Choroid plexus epithelial cell (primary cell): ENCODE results near the gene ERLEC1.
"Not testable (repeated sequence)": the region's sequence is repeated elsewhere in the genome, so short reads cannot be mapped to it uniquely, and the experiment has no call there.

Source experiments
- DNase-seq: peaks from one replicate; pipeline ENCODE4 v3.0.0-alpha.2; 2010; ENCODE audit warnings: low read depth
- H3K4me3 ChIP-seq: 2 replicates; pipeline ENCODE4 v1.5.1; 2011; ENCODE audit warnings: low read depth, mild to moderate bottlenecking, control low read depth, low read length, moderate library complexity
- TF ChIP-seq, protein P1 (sequence below): conservative IDR thresholded peaks from 2 replicates; pipeline ENCODE4 v1.5.1; 2011; ENCODE audit warnings: low read depth, mild to moderate bottlenecking, control low read depth, inconsistent platforms, low read length, moderate library complexity

The ERLEC1 gene

DNA sequence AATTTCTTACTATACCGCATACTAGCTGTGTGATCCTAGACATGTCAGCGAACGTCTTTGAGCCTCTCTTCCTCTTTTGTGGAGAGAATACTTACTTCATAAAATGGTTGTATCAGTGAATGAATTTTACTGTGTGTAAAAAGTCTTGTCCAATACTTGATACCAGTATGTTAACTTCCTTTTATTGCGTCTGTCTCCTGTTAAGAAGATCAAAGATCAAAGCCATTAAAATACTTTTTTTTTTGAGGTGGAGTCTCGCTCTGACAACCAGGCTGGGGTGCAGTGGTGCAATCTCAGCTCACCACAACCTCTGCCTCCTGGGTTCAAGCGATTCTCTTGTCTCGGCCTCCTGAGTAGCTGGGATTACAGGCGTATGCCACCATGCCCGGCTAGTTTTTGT, 33.2 kb downstream of the ERLEC1 start:
- TF ChIP-seq, protein P1, sequence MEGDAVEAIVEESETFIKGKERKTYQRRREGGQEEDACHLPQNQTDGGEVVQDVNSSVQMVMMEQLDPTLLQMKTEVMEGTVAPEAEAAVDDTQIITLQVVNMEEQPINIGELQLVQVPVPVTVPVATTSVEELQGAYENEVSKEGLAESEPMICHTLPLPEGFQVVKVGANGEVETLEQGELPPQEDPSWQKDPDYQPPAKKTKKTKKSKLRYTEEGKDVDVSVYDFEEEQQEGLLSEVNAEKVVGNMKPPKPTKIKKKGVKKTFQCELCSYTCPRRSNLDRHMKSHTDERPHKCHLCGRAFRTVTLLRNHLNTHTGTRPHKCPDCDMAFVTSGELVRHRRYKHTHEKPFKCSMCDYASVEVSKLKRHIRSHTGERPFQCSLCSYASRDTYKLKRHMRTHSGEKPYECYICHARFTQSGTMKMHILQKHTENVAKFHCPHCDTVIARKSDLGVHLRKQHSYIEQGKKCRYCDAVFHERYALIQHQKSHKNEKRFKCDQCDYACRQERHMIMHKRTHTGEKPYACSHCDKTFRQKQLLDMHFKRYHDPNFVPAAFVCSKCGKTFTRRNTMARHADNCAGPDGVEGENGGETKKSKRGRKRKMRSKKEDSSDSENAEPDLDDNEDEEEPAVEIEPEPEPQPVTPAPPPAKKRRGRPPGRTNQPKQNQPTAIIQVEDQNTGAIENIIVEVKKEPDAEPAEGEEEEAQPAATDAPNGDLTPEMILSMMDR = no peak
- no peak overlapping the region for H3K4me3 ChIP-seq
- DNase-seq = no peak

DNA sequence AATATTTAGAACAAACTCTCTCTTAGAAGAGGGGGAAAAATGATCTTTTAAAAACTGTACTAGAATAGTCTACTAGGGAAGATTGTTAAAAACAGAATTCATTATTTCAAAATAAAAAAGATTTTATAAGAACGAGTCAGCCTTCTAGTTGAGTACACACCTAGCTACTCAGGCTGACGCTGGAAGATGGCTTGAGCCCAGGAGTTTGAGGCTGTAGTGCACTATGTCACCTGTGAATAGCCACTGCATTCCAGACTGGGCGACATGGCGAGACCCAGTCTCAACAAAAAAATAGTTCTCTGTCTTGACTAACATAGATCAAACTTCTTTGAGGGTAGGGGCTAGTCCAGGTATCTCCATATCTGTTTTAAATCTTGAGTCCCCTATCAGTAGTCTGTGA, 33.9 kb downstream of the ERLEC1 start:
- DNase-seq = no peak
- no peak overlapping the region for H3K4me3 ChIP-seq
- TF ChIP-seq, protein P1 = no peak

DNA sequence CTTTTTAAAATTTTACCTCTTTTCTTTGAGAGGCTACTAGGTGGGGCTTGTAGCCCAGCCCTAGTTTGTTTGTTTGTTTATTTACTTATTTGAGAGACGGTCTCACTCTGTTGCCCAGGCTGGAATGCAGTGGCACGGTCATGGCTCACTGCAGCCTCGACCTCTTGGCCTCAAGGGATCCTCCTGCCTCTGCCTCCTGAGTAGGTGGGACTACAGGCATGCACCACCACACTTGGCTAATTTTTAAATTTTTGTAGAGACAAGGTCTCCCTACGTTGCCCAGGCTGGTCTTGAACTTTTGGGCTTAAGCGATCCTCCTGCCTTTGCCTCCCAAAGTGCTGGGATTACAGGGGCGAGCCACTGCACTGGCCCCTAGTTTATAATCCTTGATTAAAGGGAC, 35.0 kb downstream of the ERLEC1 start:
- no peak overlapping the region for H3K4me3 ChIP-seq
- TF ChIP-seq, protein P1 = no peak
- DNase-seq = no peak

DNA sequence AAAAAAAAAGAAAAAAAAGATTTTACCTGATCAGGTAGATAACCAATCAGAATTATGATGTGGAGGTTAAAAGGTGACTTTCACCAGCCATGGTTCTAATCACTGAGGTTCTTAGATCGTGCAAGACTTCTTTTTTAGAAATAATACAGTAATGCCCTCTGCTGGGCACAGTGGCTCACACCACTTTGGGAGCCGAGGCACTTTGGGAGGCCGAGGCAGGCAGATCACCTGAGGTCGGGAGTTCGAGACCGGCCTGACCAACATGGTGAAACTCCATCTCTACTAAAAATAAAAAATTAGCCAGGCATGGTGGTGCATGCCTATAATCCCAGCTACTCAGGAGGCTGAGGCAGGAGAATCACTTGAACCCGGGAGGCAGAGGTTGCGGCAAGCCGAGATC, 36.8 kb downstream of the ERLEC1 start:
- TF ChIP-seq, protein P1 = peak; percentile 23
- DNase-seq, H3K4me3 ChIP-seq: not testable (repeated sequence)

DNA sequence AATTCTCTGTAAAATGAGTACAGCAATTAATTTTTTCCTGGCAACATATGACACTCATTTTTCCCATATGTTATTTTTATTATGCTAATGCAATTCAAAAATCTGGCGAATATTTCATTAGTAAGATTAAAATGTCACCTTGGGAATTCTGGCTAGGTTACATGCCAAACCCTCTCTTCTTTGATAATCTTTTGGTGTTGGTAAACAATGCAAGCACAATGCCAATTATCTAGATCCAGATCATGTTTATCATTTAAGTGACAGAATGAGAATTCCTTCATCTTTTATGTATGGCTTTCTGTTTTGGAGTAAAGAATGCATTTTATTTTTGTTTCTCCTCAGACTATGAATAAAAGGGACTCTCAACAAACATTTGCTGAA, 39.2 kb downstream of the ERLEC1 start:
- TF ChIP-seq, protein P1 = no peak
- H3K4me3 ChIP-seq = no peak overlapping the region
- DNase-seq = no peak

DNA sequence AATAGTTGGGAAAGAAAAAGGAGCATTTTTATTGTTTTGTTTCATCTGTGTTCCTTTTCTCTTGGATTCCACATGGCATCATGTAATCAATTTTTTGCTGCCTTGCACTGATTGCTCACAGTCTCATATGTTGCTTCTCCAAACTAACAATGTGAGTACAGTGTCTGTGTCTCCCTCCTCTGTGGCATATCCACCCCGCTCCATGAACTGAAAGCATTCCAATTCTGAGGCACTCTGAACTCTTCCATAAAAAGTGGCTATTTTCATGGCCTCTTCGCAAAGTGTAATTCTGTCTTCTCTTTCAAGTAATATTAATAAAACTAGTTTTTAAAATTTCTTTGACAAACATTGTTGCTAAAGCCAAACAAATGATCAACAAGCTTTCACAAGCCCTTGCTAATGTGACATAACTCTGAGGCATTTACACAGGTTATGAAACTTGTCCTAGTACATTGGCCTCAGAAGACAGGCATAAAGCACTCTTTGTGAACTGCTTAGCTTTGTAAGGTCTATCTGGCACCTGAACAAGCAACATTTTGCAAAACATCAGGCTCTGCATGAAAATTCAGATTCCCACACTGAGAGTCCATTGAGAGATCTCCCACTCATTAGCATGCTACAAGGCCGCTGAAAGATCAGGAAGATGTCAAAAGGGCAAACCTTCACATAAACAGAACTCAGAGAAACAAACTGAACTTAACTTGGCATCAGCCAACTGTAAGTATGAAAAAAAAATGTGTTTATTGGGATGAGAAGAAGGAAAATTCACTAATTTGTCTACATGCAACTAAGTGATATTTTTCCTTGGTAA, 39.9 kb downstream of the ERLEC1 start:
- peak; percentile 63 for DNase-seq

More for the DNA sequence above, 39.9 kb downstream of the ERLEC1 start:
- TF ChIP-seq, protein P1 = no peak
- no peak overlapping the region for H3K4me3 ChIP-seq
